ENCODE results near the gene TBC1D22A. TPM values are rescaled to one million over a fixed set of nuclear protein-coding genes. Genes with fewer than 3 reads are reported as not detected.

The TBC1D22A gene
- total RNA-seq, 1 experiment from 2014 or later: 27.6 TPM

GRCh38 chr22:47132428-47132825, 370.0 kb downstream of the TBC1D22A start:
- CTCF ChIA-PET: no interaction called here
- H3K4me3 Mint-ChIP-seq (ENCODE audit: low read depth, unreplicated experiment): no peak overlapping the region
- DNase-seq: no peak
- BruUV-seq (replicated peaks): no TSS peak
- intact Hi-C loops (cut with micrococcal nuclease; ENCODE audit: unreplicated experiment): no loop called here
- no peaks in the 10 kb centered on the region for H3K9me3 Mint-ChIP-seq (ENCODE audit: low read depth, unreplicated experiment)
- no peak for TF ChIP-seq CTCF (IDR thresholded peaks at IDR 0.05; ENCODE audit: unreplicated experiment)
- H3K4me1 Mint-ChIP-seq (ENCODE audit: low read depth, unreplicated experiment): peaks cover 16% of the 10 kb centered on the region
- no peak overlapping the region for H3K27ac Mint-ChIP-seq (ENCODE audit: unreplicated experiment)
- H3K27me3 Mint-ChIP-seq (ENCODE audit: unreplicated experiment): no peaks in the 10 kb centered on the region
- peaks cover 20% of the 10 kb centered on the region for H3K36me3 Mint-ChIP-seq (ENCODE audit: insufficient read depth, unreplicated experiment)

DNA sequence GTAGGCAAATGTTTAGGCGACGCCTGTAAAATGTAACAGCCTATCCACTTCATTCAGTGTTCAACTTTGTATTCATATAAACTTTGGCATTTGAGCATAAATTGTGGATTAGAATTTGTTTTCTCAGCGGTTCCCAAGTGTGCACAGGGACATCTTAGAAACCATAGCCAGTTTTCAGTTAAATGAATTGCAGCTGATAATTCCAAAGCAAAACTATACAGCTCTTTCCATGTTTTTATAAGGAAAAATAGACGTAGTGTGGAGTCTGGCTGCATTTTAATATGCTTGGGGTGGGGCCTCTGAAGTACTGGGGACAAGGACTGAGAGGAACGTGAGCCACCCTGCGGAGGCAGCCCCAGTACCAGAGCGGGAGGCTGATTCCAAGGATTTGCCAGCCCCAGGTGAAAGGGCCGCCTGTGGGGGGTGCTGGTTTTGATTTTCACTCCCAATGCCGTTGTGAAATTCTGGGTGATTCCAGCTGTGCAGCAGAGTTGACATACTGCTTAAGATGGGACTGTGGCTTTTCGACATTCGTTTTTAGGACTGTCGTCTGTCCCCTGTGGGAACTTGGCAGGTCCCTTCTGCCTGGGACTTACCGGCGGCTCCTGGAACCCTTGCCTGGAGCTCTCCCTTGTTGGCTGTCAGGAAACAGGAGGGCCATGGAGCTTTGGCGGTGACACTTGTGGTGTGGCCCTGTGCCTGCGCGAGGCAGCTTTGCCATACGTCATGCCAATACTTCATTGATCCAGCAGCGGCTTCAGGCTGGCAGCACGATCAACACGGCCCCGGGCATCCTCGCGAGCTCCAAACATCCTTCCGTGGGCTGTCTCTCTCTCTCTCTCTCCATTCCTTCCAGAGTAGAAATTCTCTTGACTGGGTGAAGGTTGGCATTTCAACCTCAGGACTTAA, 370.9 kb downstream of the TBC1D22A start:
- DNase-seq: no peak
- no TSS peak for BruUV-seq (replicated peaks)
- Mint-ChIP-seq H3K4me3 (ENCODE audit: low read depth, unreplicated experiment) (no peak overlapping the region), H3K27ac (ENCODE audit: unreplicated experiment) (no peak overlapping the region), H3K27me3 (ENCODE audit: unreplicated experiment) (no peaks in the 10 kb centered on the region), H3K9me3 (ENCODE audit: low read depth, unreplicated experiment) (no peaks in the 10 kb centered on the region), H3K4me1 (ENCODE audit: low read depth, unreplicated experiment) (peaks cover 16% of the 10 kb centered on the region), H3K36me3 (ENCODE audit: insufficient read depth, unreplicated experiment) (peaks cover 18% of the 10 kb centered on the region)
- TF ChIP-seq CTCF (IDR thresholded peaks at IDR 0.05; ENCODE audit: unreplicated experiment): no peak
- CTCF ChIA-PET: interaction anchor here (0.6 kb wide), 1 partner anchor 731 kb away, joined by 3 read pairs; no protein-coding TSS in a partner anchor
- intact Hi-C loops (cut with micrococcal nuclease; ENCODE audit: unreplicated experiment): no loop called here

GRCh38 chr22:47134222-47134621, 371.8 kb downstream of the TBC1D22A start:
- Mint-ChIP-seq H3K9me3 (ENCODE audit: low read depth, unreplicated experiment) (no peaks in the 10 kb centered on the region), H3K27ac (ENCODE audit: unreplicated experiment) (no peak overlapping the region), H3K27me3 (ENCODE audit: unreplicated experiment) (no peaks in the 10 kb centered on the region), H3K4me3 (ENCODE audit: low read depth, unreplicated experiment) (no peak overlapping the region), H3K36me3 (ENCODE audit: insufficient read depth, unreplicated experiment) (peaks cover 10% of the 10 kb centered on the region), H3K4me1 (ENCODE audit: low read depth, unreplicated experiment) (peaks cover 16% of the 10 kb centered on the region)
- DNase-seq: no peak
- CTCF ChIA-PET: interaction anchor here (0.6 to 0.7 kb wide), 2 partner anchors 18 to 730 kb away, joined by 3 read pairs; no protein-coding TSS in a partner anchor
- intact Hi-C loops (cut with micrococcal nuclease; ENCODE audit: unreplicated experiment): no loop called here
- BruUV-seq (replicated peaks): no TSS peak
- no peak for TF ChIP-seq CTCF (IDR thresholded peaks at IDR 0.05; ENCODE audit: unreplicated experiment)

- no peak overlapping the region for H3K27ac Mint-ChIP-seq (ENCODE audit: unreplicated experiment)
- H3K27me3 Mint-ChIP-seq (ENCODE audit: unreplicated experiment): no peaks in the 10 kb centered on the region
- BruUV-seq (replicated peaks): no TSS peak
- peaks cover 6% of the 10 kb centered on the region for H3K4me1 Mint-ChIP-seq (ENCODE audit: low read depth, unreplicated experiment)
- DNase-seq: no peak
- no peaks in the 10 kb centered on the region for H3K9me3 Mint-ChIP-seq (ENCODE audit: low read depth, unreplicated experiment)
- CTCF ChIA-PET: no interaction called here
- H3K4me3 Mint-ChIP-seq (ENCODE audit: low read depth, unreplicated experiment): no peak overlapping the region
- intact Hi-C loops (cut with micrococcal nuclease; ENCODE audit: unreplicated experiment): no loop called here
- H3K36me3 Mint-ChIP-seq (ENCODE audit: insufficient read depth, unreplicated experiment): peaks cover 2% of the 10 kb centered on the region
- TF ChIP-seq CTCF (IDR thresholded peaks at IDR 0.05; ENCODE audit: unreplicated experiment): no peak
Observed at GRCh38 chr22:47135338-47135737, 372.9 kb downstream of the TBC1D22A start.
